SK-N-SH treated with all-trans-retinoic acid at 6 μM for 48 hours (cell line): ENCODE results near the gene TNFRSF12A.

Source experiments
- ATAC-seq: fragments of 200-7000 bp; cut with Tn5 transposase; 3 replicates; pipeline ENCODE4 v1.9.1; 2020; ENCODE audit warnings: mild to moderate bottlenecking, moderate library complexity
- ARNTL ChIP-seq: fragments of 450-650 bp; formaldehyde crosslinking; IDR thresholded peaks from 2 replicates; pipeline ENCODE4 v1.5.0; 2020; ENCODE audit warnings: low read depth, mild to moderate bottlenecking, moderate library complexity, borderline replicate concordance
- BACH2 ChIP-seq: fragments of 250-450 bp; sonication (Bioruptor Pico); IDR thresholded peaks from 2 replicates; pipeline ENCODE4 v1.9.0; 2021; ENCODE audit warnings: mild to moderate bottlenecking, borderline replicate concordance
- CREB5 ChIP-seq: fragments of 250-450 bp; sonication (Bioruptor Pico); IDR thresholded peaks from 2 replicates; pipeline ENCODE4 v1.5.1; 2020; ENCODE audit warnings: low read depth, mild to moderate bottlenecking, moderate library complexity
- CSDC2 ChIP-seq: fragments of 250-450 bp; sonication (Bioruptor Pico); IDR thresholded peaks from 2 replicates; pipeline ENCODE4 v1.5.0; 2020; ENCODE audit warnings: mild to moderate bottlenecking, moderate library complexity
- CSRNP3 ChIP-seq: fragments of 250-450 bp; sonication (Bioruptor Pico); IDR thresholded peaks from 2 replicates; pipeline ENCODE4 v1.5.1; 2021; ENCODE audit warnings: mild to moderate bottlenecking, moderate library complexity
- ESRRG ChIP-seq: fragments of 250-450 bp; sonication (Bioruptor Pico); IDR thresholded peaks from 2 replicates; pipeline ENCODE4 v1.6.1; 2021; ENCODE audit warnings: mild to moderate bottlenecking
- GLIS3 ChIP-seq: fragments of 250-450 bp; sonication (Bioruptor Pico); IDR thresholded peaks from 2 replicates; pipeline ENCODE4 v1.5.0; 2020; ENCODE audit warnings: mild to moderate bottlenecking, moderate library complexity
- ISL1 ChIP-seq: fragments of 250-450 bp; sonication (Bioruptor Pico); IDR thresholded peaks from 2 replicates; pipeline ENCODE4 v2.1.2; 2022; ENCODE audit warnings: mild to moderate bottlenecking, moderate library complexity
- OSR1 ChIP-seq: fragments of 250-450 bp; sonication (Bioruptor Pico); IDR thresholded peaks from 2 replicates; pipeline ENCODE4 v1.8.0; 2022; ENCODE audit warnings: moderate library complexity, mild to moderate bottlenecking, inconsistent platforms
- PATZ1 ChIP-seq: fragments of 250-450 bp; sonication (Bioruptor Pico); IDR thresholded peaks from 2 replicates; pipeline ENCODE4 v1.8.0; 2020; ENCODE audit warnings: mild to moderate bottlenecking, moderate library complexity, borderline replicate concordance
- POU6F1 ChIP-seq: fragments of 250-450 bp; sonication (Bioruptor Pico); IDR thresholded peaks from 2 replicates; pipeline ENCODE4 v1.8.0; 2021; ENCODE audit warnings: low read depth, mild to moderate bottlenecking, moderate library complexity, borderline replicate concordance
- RARB ChIP-seq: fragments of 250-450 bp; sonication (Bioruptor Pico); IDR thresholded peaks from 2 replicates; pipeline ENCODE4 v1.8.0; 2021; ENCODE audit warnings: mild to moderate bottlenecking, moderate library complexity
- SNAI2 ChIP-seq: fragments of 250-450 bp; sonication (Bioruptor Pico); IDR thresholded peaks from 2 replicates; pipeline ENCODE4 v1.5.0; 2020; ENCODE audit warnings: mild to moderate bottlenecking, moderate library complexity
- TOX ChIP-seq: fragments of 250-450 bp; sonication (Bioruptor Pico); IDR thresholded peaks from 2 replicates; pipeline ENCODE4 v1.8.0; 2021; ENCODE audit warnings: mild to moderate bottlenecking, moderate library complexity, borderline replicate concordance
- TSHZ2 ChIP-seq: fragments of 250-450 bp; sonication (Bioruptor Pico); IDR thresholded peaks from 2 replicates; pipeline ENCODE4 v1.5.0; 2020; ENCODE audit warnings: mild to moderate bottlenecking, moderate library complexity
- ZC3H10 ChIP-seq: fragments of 250-450 bp; sonication (Bioruptor Pico); IDR thresholded peaks from 2 replicates; pipeline ENCODE4 v1.5.1; 2021; ENCODE audit warnings: mild to moderate bottlenecking, moderate library complexity
- ZFP30 ChIP-seq: fragments of 450-650 bp; formaldehyde crosslinking; IDR thresholded peaks from 2 replicates; pipeline ENCODE4 v1.5.0; 2022; ENCODE audit warnings: mild to moderate bottlenecking, moderate library complexity
- ZNF565 ChIP-seq: fragments of 450-650 bp; formaldehyde crosslinking; conservative IDR thresholded peaks from 2 replicates; pipeline ENCODE4 v1.5.0; 2020; ENCODE audit warnings: low read depth, mild to moderate bottlenecking, moderate library complexity
- ZNF70 ChIP-seq: fragments of 450-650 bp; formaldehyde crosslinking; IDR thresholded peaks from 2 replicates; pipeline ENCODE4 v1.5.0; 2020; ENCODE audit warnings: mild to moderate bottlenecking, moderate library complexity
- ZNF8 ChIP-seq: fragments of 450-650 bp; formaldehyde crosslinking; IDR thresholded peaks from 2 replicates; pipeline ENCODE4 v1.5.0; 2020; ENCODE audit warnings: mild to moderate bottlenecking, moderate library complexity

Gene TNFRSF12A

DNA sequence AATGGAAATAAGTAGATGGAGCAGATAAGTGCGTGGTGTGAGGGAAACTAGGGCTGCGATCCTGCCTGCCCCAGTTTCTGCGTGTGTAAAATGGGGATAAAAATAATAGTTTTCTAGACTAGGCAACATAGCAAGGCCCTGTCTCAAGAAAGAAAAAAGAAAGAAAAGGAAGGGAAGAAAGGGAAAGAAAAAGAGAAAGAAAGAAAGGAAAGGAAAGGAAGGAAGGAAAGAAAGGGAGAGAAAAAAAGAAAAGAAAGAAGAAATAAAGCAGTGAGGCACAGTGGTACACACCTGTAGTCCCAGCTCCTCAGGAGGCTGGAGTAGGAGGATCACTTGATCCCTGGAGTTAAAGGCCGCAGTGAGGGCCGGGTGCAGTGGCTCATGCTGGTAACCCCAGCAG, 37.8 kb upstream of the TNFRSF12A start:
- no peak for TF ChIP-seq ZNF8
- no peak for TF ChIP-seq GLIS3 (CRISPR knock-in tag)
- TF ChIP-seq ISL1 (CRISPR knock-in tag), result no peak
- no peak for TF ChIP-seq ESRRG (CRISPR knock-in tag)
- TF ChIP-seq POU6F1 (CRISPR knock-in tag), result no peak
- no peak for TF ChIP-seq CSDC2 (CRISPR knock-in tag)
- TF ChIP-seq BACH2 (CRISPR knock-in tag), result no peak
- TF ChIP-seq CSRNP3 (CRISPR knock-in tag), result no peak
- TF ChIP-seq CREB5 (CRISPR knock-in tag), result no peak
- TF ChIP-seq ZNF70 (CRISPR knock-in tag), result no peak
- no peak for ATAC-seq

GRCh38 chr16:2983706-2984136, 36.4 kb upstream of the TNFRSF12A start:
- peak; percentile 79 for ATAC-seq
- no peak for TF ChIP-seq ISL1 (CRISPR knock-in tag)
- TF ChIP-seq TSHZ2, result no peak
- TF ChIP-seq ZFP30 (CRISPR knock-in tag), result no peak
- TF ChIP-seq TOX (CRISPR knock-in tag), result no peak
- no peak for TF ChIP-seq PATZ1 (CRISPR knock-in tag)
- TF ChIP-seq POU6F1 (CRISPR knock-in tag), result no peak
- TF ChIP-seq ARNTL (CRISPR knock-in tag), result no peak
- TF ChIP-seq GLIS3 (CRISPR knock-in tag), result no peak
- TF ChIP-seq OSR1 (CRISPR knock-in tag), result no peak
- no peak for TF ChIP-seq ZNF70 (CRISPR knock-in tag)
- no peak for TF ChIP-seq ZC3H10
- TF ChIP-seq, all 23 proteins: peak for 0

GRCh38 chr16:2985462-2985861, 34.7 kb upstream of the TNFRSF12A start:
- no peak for ATAC-seq
- TF ChIP-seq BACH2 (CRISPR knock-in tag), result no peak
- TF ChIP-seq CREB5 (CRISPR knock-in tag), result no peak
- no peak for TF ChIP-seq GLIS3 (CRISPR knock-in tag)
- TF ChIP-seq ESRRG (CRISPR knock-in tag), result no peak
- no peak for TF ChIP-seq ZNF565 (CRISPR knock-in tag)
- no peak for TF ChIP-seq OSR1 (CRISPR knock-in tag)
- TF ChIP-seq PATZ1 (CRISPR knock-in tag), result no peak
- no peak for TF ChIP-seq RARB (CRISPR knock-in tag)
- TF ChIP-seq SNAI2 (CRISPR knock-in tag), result no peak
- no peak for TF ChIP-seq TOX (CRISPR knock-in tag)
- no peak for TF ChIP-seq ISL1 (CRISPR knock-in tag)
